Astrocyte of the cerebellum (primary cell): ENCODE results near the gene PPTC7.
"Not testable (repeated sequence)": the region's sequence is repeated elsewhere in the genome, so short reads cannot be mapped to it uniquely, and the experiment has no call there.

Experiments used
- DNase-seq: peaks from one replicate; pipeline ENCODE4 v3.0.0-alpha.2; 2011; ENCODE audit warnings: low read depth
- H3K4me3 ChIP-seq: 2 replicates; pipeline ENCODE4 v1.5.1; 2011; ENCODE audit warnings: mild to moderate bottlenecking, low read depth, low read length, moderate library complexity
- in situ Hi-C: cut with HindIII; loops from 2 replicates; pipeline ENCODE4 v1.10.0; 2017; ENCODE audit warnings: low sequenced_read_pairs
- TF ChIP-seq, protein P1 (sequence below): IDR thresholded peaks from 2 replicates; pipeline ENCODE4 v1.5.1; 2012; ENCODE audit warnings: low read length, low read depth, moderate library complexity, mild to moderate bottlenecking; ENCODE audit errors: missing control alignments

Gene PPTC7

DNA sequence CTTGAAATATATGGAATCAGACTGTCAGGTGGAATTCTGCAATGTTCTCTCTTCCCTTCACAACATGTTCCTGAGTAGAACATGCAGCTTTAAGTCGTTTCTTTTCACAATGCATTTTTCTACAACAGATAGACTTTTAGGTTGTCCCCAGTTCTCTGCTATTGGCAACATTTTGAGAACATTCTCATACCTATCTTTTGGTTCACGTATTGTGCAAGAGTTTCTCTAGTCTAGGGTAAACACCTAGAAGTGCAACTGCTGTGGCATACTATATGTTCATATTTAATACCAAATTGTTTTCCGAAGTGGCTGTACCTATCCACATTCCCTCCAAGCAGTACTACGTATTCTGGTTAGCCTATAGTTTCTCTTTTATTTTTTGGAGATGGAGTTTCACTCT lies 32.1 kb downstream of the PPTC7 start:
- no peak for DNase-seq
- H3K4me3 ChIP-seq, result no peak overlapping the region
- TF ChIP-seq, protein P1, sequence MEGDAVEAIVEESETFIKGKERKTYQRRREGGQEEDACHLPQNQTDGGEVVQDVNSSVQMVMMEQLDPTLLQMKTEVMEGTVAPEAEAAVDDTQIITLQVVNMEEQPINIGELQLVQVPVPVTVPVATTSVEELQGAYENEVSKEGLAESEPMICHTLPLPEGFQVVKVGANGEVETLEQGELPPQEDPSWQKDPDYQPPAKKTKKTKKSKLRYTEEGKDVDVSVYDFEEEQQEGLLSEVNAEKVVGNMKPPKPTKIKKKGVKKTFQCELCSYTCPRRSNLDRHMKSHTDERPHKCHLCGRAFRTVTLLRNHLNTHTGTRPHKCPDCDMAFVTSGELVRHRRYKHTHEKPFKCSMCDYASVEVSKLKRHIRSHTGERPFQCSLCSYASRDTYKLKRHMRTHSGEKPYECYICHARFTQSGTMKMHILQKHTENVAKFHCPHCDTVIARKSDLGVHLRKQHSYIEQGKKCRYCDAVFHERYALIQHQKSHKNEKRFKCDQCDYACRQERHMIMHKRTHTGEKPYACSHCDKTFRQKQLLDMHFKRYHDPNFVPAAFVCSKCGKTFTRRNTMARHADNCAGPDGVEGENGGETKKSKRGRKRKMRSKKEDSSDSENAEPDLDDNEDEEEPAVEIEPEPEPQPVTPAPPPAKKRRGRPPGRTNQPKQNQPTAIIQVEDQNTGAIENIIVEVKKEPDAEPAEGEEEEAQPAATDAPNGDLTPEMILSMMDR, result no peak
- in situ Hi-C loops, result no loop called here

DNA sequence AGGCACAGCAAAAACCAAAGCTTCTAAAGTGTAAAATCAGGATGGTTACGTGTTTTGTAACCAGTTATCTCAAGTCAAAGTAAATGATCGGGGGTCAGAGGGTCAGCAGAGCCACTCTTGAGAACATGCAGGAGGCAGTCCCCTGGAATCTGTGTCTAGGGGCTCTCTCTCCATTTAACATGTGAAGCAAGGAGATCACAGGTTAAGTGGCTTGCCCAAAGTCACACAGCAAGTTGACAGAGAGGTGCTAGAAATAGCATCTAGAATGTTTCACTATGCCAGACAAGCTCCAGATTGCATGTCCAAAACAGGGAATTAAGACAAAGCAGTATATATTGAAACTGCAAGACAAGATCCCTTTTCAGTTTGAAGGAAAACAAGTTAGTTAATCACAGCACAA lies 33.4 kb downstream of the PPTC7 start:
- H3K4me3 ChIP-seq, result no peak overlapping the region
- in situ Hi-C loops, result no loop called here
- TF ChIP-seq, protein P1, result no peak
- no peak for DNase-seq

DNA sequence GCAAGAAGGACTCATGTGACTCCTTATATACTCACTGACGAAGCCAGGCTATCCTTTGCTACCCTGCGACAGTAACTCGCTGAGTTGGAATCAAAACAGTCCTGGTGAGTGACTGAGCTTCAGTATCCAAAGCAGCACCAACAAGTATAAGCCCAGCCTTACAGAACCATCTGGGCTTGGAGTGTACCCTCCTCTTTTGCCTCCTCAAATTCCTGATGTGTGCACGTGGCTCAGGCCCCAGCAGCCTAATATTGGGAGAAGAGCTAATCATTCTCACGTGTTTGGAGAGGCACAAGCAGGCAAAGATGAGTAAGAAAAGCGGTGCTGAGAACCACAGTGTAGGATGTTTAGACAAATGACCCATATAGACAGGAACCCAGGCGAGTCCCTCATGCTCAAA lies 34.4 kb downstream of the PPTC7 start:
- H3K4me3 ChIP-seq, result no peak overlapping the region
- in situ Hi-C loops, result no loop called here

GRCh38 chr12:110547090-110547489 lies 36.0 kb downstream of the PPTC7 start:
- in situ Hi-C loops, result no loop called here

More for the DNA sequence above, 34.4 kb downstream of the PPTC7 start:
- no peak for DNase-seq
- TF ChIP-seq, protein P1, result no peak

GRCh38 chr12:110546339-110546738 lies 36.8 kb downstream of the PPTC7 start:
- H3K4me3 ChIP-seq, result no peak overlapping the region
- TF ChIP-seq, protein P1, result no peak
- peak; percentile 81 for DNase-seq
- in situ Hi-C loops, result no loop called here

More at GRCh38 chr12:110547090-110547489, 36.0 kb downstream of the PPTC7 start:
- DNase-seq, result no peak
- H3K4me3 ChIP-seq, result no peak overlapping the region
- TF ChIP-seq, protein P1, result no peak

DNA sequence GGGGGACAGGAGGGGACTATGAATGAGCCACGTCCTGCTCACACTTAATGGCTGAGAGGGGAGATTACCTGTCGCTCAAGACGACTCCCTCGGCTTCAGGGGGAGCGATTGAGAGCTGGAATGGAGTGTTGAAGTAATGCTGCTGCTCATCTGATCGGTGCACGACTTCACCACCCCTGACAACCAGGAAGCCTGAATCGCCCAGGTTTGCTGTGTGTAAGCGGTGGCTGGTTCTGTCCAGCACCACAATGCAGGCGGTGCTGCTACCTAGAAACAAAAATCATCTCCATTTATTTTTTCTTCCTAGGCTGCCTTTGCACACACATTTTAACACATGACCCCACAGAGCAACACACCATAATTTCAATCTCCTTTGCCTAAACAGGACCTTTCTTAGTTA lies 37.3 kb downstream of the PPTC7 start:
- in situ Hi-C loops, result no loop called here
- H3K4me3 ChIP-seq, result no peak overlapping the region
- DNase-seq, result no peak
- TF ChIP-seq, protein P1, result no peak

DNA sequence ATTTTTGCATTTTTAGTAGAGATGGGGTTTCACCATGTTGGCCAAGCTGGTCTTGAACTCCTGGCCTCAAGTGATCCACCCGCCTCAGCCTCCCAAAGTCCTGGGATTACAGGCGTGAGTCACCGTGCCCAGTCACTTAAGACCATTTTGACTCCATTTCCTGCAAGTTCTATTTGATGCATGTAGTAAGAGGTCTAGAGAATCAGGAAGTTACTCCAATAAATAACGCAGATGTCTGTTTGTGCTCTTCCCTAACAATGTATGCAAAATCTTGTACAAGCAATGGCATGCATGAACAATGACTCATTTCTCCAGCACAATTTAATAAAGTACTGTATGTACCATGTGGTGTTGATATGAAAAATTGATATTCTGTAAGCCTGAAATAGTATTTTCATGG lies 37.9 kb downstream of the PPTC7 start:
- DNase-seq, in situ Hi-C loops, H3K4me3 ChIP-seq: not testable (repeated sequence)
